HCT116 (cell line): ENCODE data around the gene ETV7. TPM values are rescaled to one million over a fixed set of nuclear protein-coding genes. Genes with fewer than 3 reads are reported as not detected.

Experiments used
- ATAC-seq: fragments of 200-7000 bp; cut with Tn5 transposase; 2 replicates; pipeline ENCODE4 v1.9.1; 2020; ENCODE audit warnings: mild to moderate bottlenecking, moderate library complexity
- BruUV-seq: library from RNA; stranded (reverse); fragments of 400-500 nt; replicated peaks from 2 replicates; lab custom pipeline; 2021; lab: Mats Ljungman, UMichigan
- CTCF ChIA-PET: fragments of 300-600 bp; sonication (Branson Sonifier 250); formaldehyde crosslinking; loops from one replicate; lab custom pipeline; 2021; ENCODE audit warnings: antibody characterized with exemption; lab: Charles Lee
- POLR2A ChIA-PET: fragments of 300-600, 350-600 bp; sonication (Branson Sonifier 250); formaldehyde crosslinking; loops from one replicate; lab custom pipeline; 2021; ENCODE audit warnings: antibody characterized with exemption; lab: Charles Lee
- RAD21 ChIA-PET, 2 experiments: fragments of 300-600 bp; sonication (Branson Sonifier 250); formaldehyde crosslinking; loops; one replicate each; lab custom pipeline; 2023; ENCODE audit warnings: low total read pairs in 2 of 2; ENCODE audit not compliant: uncharacterized antibody in 2 of 2, unreplicated experiment in 2 of 2, low non-redundant PET in 1 of 2; lab: Charles Lee
- DNase-seq: peaks from one replicate; pipeline ENCODE4 v3.0.0-alpha.2; 2010; ENCODE audit warnings: low read depth, low spot score
- H2AFZ ChIP-seq: fragments of 200-600 bp; shearing (Covaris generic), sonication (generic); 2 replicates; pipeline ENCODE4 v1.6.1; 2017; ENCODE audit warnings: low read depth, mixed run types, mixed read lengths, antibody characterized with exemption, low read length; ENCODE audit not compliant: poor library complexity, severe bottlenecking
- H3K27ac ChIP-seq: 2 replicates; pipeline ENCODE4 v1.5.1; 2012; ENCODE audit warnings: low read depth, low read length
- H3K27me3 ChIP-seq: fragments of 200-600 bp; sonication (generic); 2 replicates; pipeline ENCODE4 v1.6.1; 2016; ENCODE audit warnings: mixed run types, low read length, mixed read lengths; ENCODE audit not compliant: insufficient read depth
- H3K36me3 ChIP-seq, 2 experiments: fragments of 200-500 bp in 1 of 2; fragments of 200-600 bp in 1 of 2; sonication (Bioruptor generic) in 1 of 2; sonication (generic) in 1 of 2; 2 replicates each; pipeline versions ENCODE4 v1.5.1 to v1.6.1; 2014 to 2016; ENCODE audit warnings: low read length in 2 of 2, inconsistent platforms in 1 of 2, mixed read lengths in 1 of 2, mixed run types in 1 of 2; ENCODE audit not compliant: insufficient read depth in 2 of 2, control insufficient read depth in 1 of 2
- H3K4me1 ChIP-seq, 2 experiments: fragments of 200-600 bp in 1 of 2; sonication (generic) in 1 of 2; 2 replicates each; pipeline versions ENCODE4 v1.5.1 to v1.6.1; 2012 to 2017; ENCODE audit warnings: low read length in 2 of 2, inconsistent platforms in 1 of 2, mild to moderate bottlenecking in 1 of 2, mixed read lengths in 1 of 2, mixed run types in 1 of 2, moderate library complexity in 1 of 2; ENCODE audit not compliant: insufficient read depth in 2 of 2, control insufficient read depth in 1 of 2
- H3K4me2 ChIP-seq: fragments of 200-600 bp; sonication (generic); 2 replicates; pipeline ENCODE4 v1.6.1; 2017; ENCODE audit warnings: mixed run types, low read length, mixed read lengths
- H3K4me3 ChIP-seq, 2 experiments: fragments of 200-600 bp in 1 of 2; sonication (generic) in 1 of 2; replicated peaks in 1 of 2; 2 replicates each; pipeline ENCODE4 v1.5.1; 2011 to 2016; ENCODE audit warnings: low read length in 2 of 2, control low read depth in 1 of 2, low read depth in 1 of 2, mild to moderate bottlenecking in 1 of 2, mixed read lengths in 1 of 2, mixed run types in 1 of 2
- H3K79me2 ChIP-seq: fragments of 200-600 bp; sonication (generic); 2 replicates; pipeline ENCODE4 v1.6.1; 2017; ENCODE audit warnings: mild to moderate bottlenecking, mixed run types, low read length, moderate library complexity, mixed read lengths; ENCODE audit not compliant: insufficient read depth
- H3K9ac ChIP-seq: fragments of 200-600 bp; sonication (generic); 2 replicates; pipeline ENCODE4 v1.6.1; 2016; ENCODE audit warnings: low read length, mixed read lengths
- H3K9me2 ChIP-seq: fragments of 200-600 bp; sonication (generic), shearing (Covaris generic); 2 replicates; pipeline ENCODE4 v1.6.1; 2017; ENCODE audit warnings: mixed run types, mild to moderate bottlenecking, moderate library complexity; ENCODE audit not compliant: insufficient read depth
- H3K9me3 ChIP-seq, 2 experiments: fragments of 200-500 bp in 1 of 2; fragments of 200-600 bp in 1 of 2; sonication (Bioruptor generic) in 1 of 2; sonication (generic) in 1 of 2; 2 replicates each; pipeline ENCODE4 v1.6.1; 2014 to 2017; ENCODE audit warnings: low read length in 2 of 2, mixed read lengths in 2 of 2, inconsistent platforms in 1 of 2, low read depth in 1 of 2, mild to moderate bottlenecking in 1 of 2, mixed run types in 1 of 2, moderate library complexity in 1 of 2; ENCODE audit not compliant: control insufficient read depth in 1 of 2, insufficient read depth in 1 of 2
- H4K20me1 ChIP-seq: fragments of 200-600 bp; sonication (generic), shearing (Covaris generic); 2 replicates; pipeline ENCODE4 v1.6.1; 2017; ENCODE audit warnings: mixed run types, mild to moderate bottlenecking, moderate library complexity; ENCODE audit not compliant: insufficient read depth
- ATF3 ChIP-seq: IDR thresholded peaks from 2 replicates; pipeline ENCODE4 v1.6.1; 2012
- CBX3 ChIP-seq: IDR thresholded peaks from 2 replicates; pipeline ENCODE4 v1.6.1; 2012; ENCODE audit warnings: low read depth
- CEBPB ChIP-seq: IDR thresholded peaks from 2 replicates; pipeline ENCODE4 v1.6.1; 2012; ENCODE audit warnings: low read depth
- EGR1 ChIP-seq: IDR thresholded peaks from 2 replicates; pipeline ENCODE4 v1.6.1; 2012; ENCODE audit warnings: low read depth
- FOSL1 ChIP-seq: IDR thresholded peaks from 2 replicates; pipeline ENCODE4 v1.6.1; 2012; ENCODE audit warnings: low read depth
- JUND ChIP-seq: IDR thresholded peaks from 2 replicates; pipeline ENCODE4 v1.6.1; 2012
- MAX ChIP-seq: IDR thresholded peaks from 2 replicates; pipeline ENCODE4 v1.6.1; 2012
- POLR2A ChIP-seq: IDR thresholded peaks from 2 replicates; pipeline ENCODE4 v1.7.0; 2011; ENCODE audit warnings: borderline replicate concordance; ENCODE audit not compliant: insufficient read depth, insufficient read length; ENCODE audit errors: extremely low read depth
- POLR2AphosphoS5 ChIP-seq: IDR thresholded peaks from 2 replicates; pipeline ENCODE4 v1.6.1; 2011; ENCODE audit warnings: mild to moderate bottlenecking, low read depth, low read length, moderate library complexity
- RAD21 ChIP-seq: IDR thresholded peaks from 2 replicates; pipeline ENCODE4 v1.6.1; 2012; ENCODE audit warnings: low read depth, mild to moderate bottlenecking
- REST ChIP-seq: IDR thresholded peaks from 2 replicates; pipeline ENCODE4 v1.6.1; 2012; ENCODE audit warnings: low read depth
- SIN3A ChIP-seq: IDR thresholded peaks from 2 replicates; pipeline ENCODE4 v1.6.1; 2012; ENCODE audit warnings: low read depth
- SP1 ChIP-seq: IDR thresholded peaks from 2 replicates; pipeline ENCODE4 v1.6.1; 2012; ENCODE audit warnings: low read depth
- SRF ChIP-seq: IDR thresholded peaks from 2 replicates; pipeline ENCODE4 v1.6.1; 2012; ENCODE audit warnings: low read depth
- TCF7L2 ChIP-seq: IDR thresholded peaks from 2 replicates; pipeline ENCODE4 v1.7.0; 2011; ENCODE audit warnings: borderline replicate concordance, inconsistent platforms; ENCODE audit not compliant: insufficient read depth, insufficient read length; ENCODE audit errors: extremely low read depth
- YY1 ChIP-seq: IDR thresholded peaks from 2 replicates; pipeline ENCODE4 v1.6.1; 2011; ENCODE audit warnings: low read length, low read depth, moderate library complexity, mild to moderate bottlenecking; ENCODE audit not compliant: insufficient replicate concordance; ENCODE audit errors: extremely low read depth
- ZBTB33 ChIP-seq: IDR thresholded peaks from 2 replicates; pipeline ENCODE4 v1.6.1; 2011; ENCODE audit warnings: mild to moderate bottlenecking, low read length, moderate library complexity; ENCODE audit not compliant: insufficient replicate concordance; ENCODE audit errors: extremely low read depth
- ZFX ChIP-seq: fragments of 450-650 bp; IDR thresholded peaks from 2 replicates; pipeline ENCODE4 v1.6.1; 2017
- ZNF274 ChIP-seq: fragments of 200-500 bp; sonication (Bioruptor generic); IDR thresholded peaks from 2 replicates; pipeline ENCODE4 v1.6.1; 2014; ENCODE audit warnings: mild to moderate bottlenecking, low read depth, low read length, inconsistent platforms
- intact Hi-C: fragments of 100-400 bp; cut with micrococcal nuclease; formaldehyde crosslinking; loops from 2 replicates; pipeline ENCODE4 v1.10.0; 2022
- total RNA-seq: library from RNA; stranded (reverse); gene quantifications from one replicate; pipeline ENCODE4 v1.2.1, GENCODE V29; 2021; ENCODE audit not compliant: unreplicated experiment
- TF ChIP-seq, protein P1 (sequence below), 3 experiments: fragments of 200-600 bp in 1 of 3; sonication (generic) in 1 of 3; IDR thresholded peaks in 2 of 3; conservative IDR thresholded peaks in 1 of 3; 2 replicates each; pipeline ENCODE4 v1.5.1; 2012 to 2017; ENCODE audit warnings: low read depth in 2 of 3, low read length in 2 of 3, antibody characterized with exemption in 1 of 3, borderline replicate concordance in 1 of 3, control low read depth in 1 of 3, mild to moderate bottlenecking in 1 of 3, mixed read lengths in 1 of 3, mixed run types in 1 of 3, moderate library complexity in 1 of 3; ENCODE audit not compliant: insufficient read depth in 1 of 3

The ETV7 gene
- total RNA-seq, 1 experiment from 2014 or later: 1.0 TPM

DNA sequence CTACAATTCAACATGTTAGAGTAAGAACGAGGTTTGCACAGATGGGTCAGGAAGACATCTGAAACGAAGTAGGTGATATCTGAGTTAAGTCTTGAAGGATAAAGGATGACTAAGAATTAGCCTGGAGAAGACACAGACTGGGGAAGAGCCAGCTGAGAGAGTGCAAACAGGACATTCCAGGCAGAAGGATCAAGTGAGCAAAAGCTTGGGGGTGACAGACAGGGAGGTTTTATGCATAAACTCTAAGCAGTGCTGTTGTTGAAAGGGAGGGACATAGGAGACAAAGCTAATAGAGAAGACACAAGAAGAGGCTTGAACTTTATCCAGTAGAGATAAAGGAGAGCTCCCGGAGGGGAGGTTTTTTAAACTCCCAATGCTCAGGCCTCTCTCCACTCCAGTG is 15.0 kb upstream of the ETV7 start:
- Histone ChIP-seq H3K27me3 (no peaks in the 10 kb centered on the region), H3K4me1 (no peaks in the 10 kb centered on the region), H3K79me2 (no peaks in the 10 kb centered on the region), H3K9me3 (peaks cover 0 to 4% of the 10 kb centered on the region in 2 experiments; a peak in 1 of 4 replicates), H3K36me3 (no peaks in the 10 kb centered on the region), H3K27ac (no peak overlapping the region), H3K9ac (no peak overlapping the region), H3K4me2 (no peak overlapping the region), H3K4me3 (no peak overlapping the region), H4K20me1 (no peaks in the 10 kb centered on the region), H2AFZ (no peak overlapping the region), H3K9me2 (no peaks in the 10 kb centered on the region)
- intact Hi-C loops: no loop called here
- CTCF ChIA-PET: no interaction called here
- no peak for ATAC-seq
- POLR2A ChIA-PET: interaction anchor here (1.3 kb wide), 1 partner anchor 9 kb away, joined by 4 read pairs; no protein-coding TSS in a partner anchor
- TF ChIP-seq ZNF274: no peak
- TF ChIP-seq ZFX: no peak
- no peak for TF ChIP-seq POLR2AphosphoS5
- TF ChIP-seq CEBPB: no peak
- no peak for TF ChIP-seq YY1
- no peak for TF ChIP-seq SRF
- TF ChIP-seq ATF3: no peak
- no peak for TF ChIP-seq SP1
- TF ChIP-seq EGR1: no peak
- TF ChIP-seq REST: no peak
- TF ChIP-seq JUND: no peak
- TF ChIP-seq ZBTB33: no peak
- no peak for TF ChIP-seq RAD21
- TF ChIP-seq FOSL1: no peak
- no peak for TF ChIP-seq POLR2A
- TF ChIP-seq, protein P1, sequence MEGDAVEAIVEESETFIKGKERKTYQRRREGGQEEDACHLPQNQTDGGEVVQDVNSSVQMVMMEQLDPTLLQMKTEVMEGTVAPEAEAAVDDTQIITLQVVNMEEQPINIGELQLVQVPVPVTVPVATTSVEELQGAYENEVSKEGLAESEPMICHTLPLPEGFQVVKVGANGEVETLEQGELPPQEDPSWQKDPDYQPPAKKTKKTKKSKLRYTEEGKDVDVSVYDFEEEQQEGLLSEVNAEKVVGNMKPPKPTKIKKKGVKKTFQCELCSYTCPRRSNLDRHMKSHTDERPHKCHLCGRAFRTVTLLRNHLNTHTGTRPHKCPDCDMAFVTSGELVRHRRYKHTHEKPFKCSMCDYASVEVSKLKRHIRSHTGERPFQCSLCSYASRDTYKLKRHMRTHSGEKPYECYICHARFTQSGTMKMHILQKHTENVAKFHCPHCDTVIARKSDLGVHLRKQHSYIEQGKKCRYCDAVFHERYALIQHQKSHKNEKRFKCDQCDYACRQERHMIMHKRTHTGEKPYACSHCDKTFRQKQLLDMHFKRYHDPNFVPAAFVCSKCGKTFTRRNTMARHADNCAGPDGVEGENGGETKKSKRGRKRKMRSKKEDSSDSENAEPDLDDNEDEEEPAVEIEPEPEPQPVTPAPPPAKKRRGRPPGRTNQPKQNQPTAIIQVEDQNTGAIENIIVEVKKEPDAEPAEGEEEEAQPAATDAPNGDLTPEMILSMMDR (IDR thresholded peaks at IDR 0.05 in 2 of 3, conservative IDR thresholded peaks at IDR 0.05 in 1 of 3; ENCODE audit: borderline replicate concordance in 1 of 3, insufficient read depth in 1 of 3, low read depth in 2 of 3, low read length in 2 of 3): no peak
- no peak for TF ChIP-seq MAX
- TF ChIP-seq CBX3: no peak
- no peak for TF ChIP-seq TCF7L2
- no peak for TF ChIP-seq SIN3A
- BruUV-seq: no TSS peak
- DNase-seq: no peak
- RAD21 ChIA-PET: no interaction called here
